ENCODE measurements around the gene SEPTIN2. TPM values are rescaled to one million over a fixed set of nuclear protein-coding genes. Genes with fewer than 3 reads are reported as not detected.

Gene SEPTIN2
- total and polyA plus RNA-seq, 5 donors from 2014 or later = 131 to 191 (median 160) TPM

- H3K27ac Mint-ChIP-seq = no peak overlapping the region
- H3K4me3 ChIP-seq (ENCODE audit: low read depth, low read length) = no peak overlapping the region
- peaks cover 20% of the 10 kb centered on the region for H3K36me3 Mint-ChIP-seq
- H3K36me3 ChIP-seq (ENCODE audit: control insufficient read depth, insufficient read depth, low read length) = no peaks in the 10 kb centered on the region
- H3K4me1 ChIP-seq (ENCODE audit: control insufficient read depth, insufficient read depth, low read length, poor library complexity, severe bottlenecking) = no peaks in the 10 kb centered on the region
- H3K27ac ChIP-seq (ENCODE audit: insufficient read depth, low read length, poor library complexity, severe bottlenecking) = no peak overlapping the region
- ATAC-seq (ENCODE audit: low read depth in 2 of 2) (no peak), DNase-seq (no peak)
- peaks cover 19 to 39% (median 34%) of the 10 kb centered on the region in 4 donors for H3K4me1 Mint-ChIP-seq
- no peaks in the 10 kb centered on the region for H3K9me3 ChIP-seq (ENCODE audit: control insufficient read depth in 2 of 2, low read length in 2 of 2)
- H3K4me3 Mint-ChIP-seq = no peak overlapping the region
- H3K27me3 Mint-ChIP-seq = no peaks in the 10 kb centered on the region
- H3K9me3 Mint-ChIP-seq = peaks cover 0 to 11% (median 0%) of the 10 kb centered on the region in 7 donors
- H3K27me3 ChIP-seq (ENCODE audit: control insufficient read depth, insufficient read depth, low read length) = no peaks in the 10 kb centered on the region
Measured at GRCh38 chr2:241279413-241279812, 36.3 kb upstream of the SEPTIN2 start.

GRCh38 chr2:241279828-241280227 lies 35.9 kb upstream of the SEPTIN2 start:
- no peaks in the 10 kb centered on the region for H3K4me1 ChIP-seq (ENCODE audit: control insufficient read depth, insufficient read depth, low read length, poor library complexity, severe bottlenecking)
- peaks cover 21% of the 10 kb centered on the region for H3K36me3 Mint-ChIP-seq
- no peaks in the 10 kb centered on the region for H3K36me3 ChIP-seq (ENCODE audit: control insufficient read depth, insufficient read depth, low read length)
- H3K9me3 Mint-ChIP-seq = peaks cover 0 to 11% (median 0%) of the 10 kb centered on the region in 7 donors
- H3K4me1 Mint-ChIP-seq = peaks cover 21 to 37% (median 33%) of the 10 kb centered on the region in 4 donors
- H3K27ac Mint-ChIP-seq = no peak overlapping the region
- no peaks in the 10 kb centered on the region for H3K27me3 ChIP-seq (ENCODE audit: control insufficient read depth, insufficient read depth, low read length)
- no peak overlapping the region for H3K27ac ChIP-seq (ENCODE audit: insufficient read depth, low read length, poor library complexity, severe bottlenecking)
- no peaks in the 10 kb centered on the region for H3K9me3 ChIP-seq (ENCODE audit: control insufficient read depth in 2 of 2, low read length in 2 of 2)
- no peak overlapping the region for H3K4me3 ChIP-seq (ENCODE audit: low read depth, low read length)
- DNase-seq (no peak), ATAC-seq (ENCODE audit: low read depth in 2 of 2) (no peak)
- H3K27me3 Mint-ChIP-seq = no peaks in the 10 kb centered on the region
- H3K4me3 Mint-ChIP-seq = no peak overlapping the region

DNA sequence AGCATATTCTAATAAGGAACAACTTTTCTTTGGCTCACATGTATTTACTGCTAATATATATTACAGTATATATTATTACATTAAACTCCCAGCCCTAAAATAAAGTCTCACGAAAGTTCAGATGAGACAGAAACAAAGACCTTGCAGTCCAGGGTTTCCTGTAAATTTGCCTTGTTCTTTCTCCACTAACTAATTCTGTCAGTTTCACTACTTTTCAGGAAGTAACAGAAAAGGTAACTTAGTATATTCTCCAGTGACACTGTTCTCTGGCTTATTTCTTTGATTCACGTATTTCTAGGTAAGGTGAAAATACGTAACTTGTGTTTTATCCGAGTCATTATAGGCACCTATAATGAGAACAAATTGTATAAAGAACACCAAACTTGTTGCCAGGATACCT lies 35.4 kb upstream of the SEPTIN2 start:
- no peak for DNase-seq
- peaks cover 19% of the 10 kb centered on the region for H3K36me3 Mint-ChIP-seq
- ATAC-seq (ENCODE audit: low read depth in 2 of 2) = no peak
- H3K27ac Mint-ChIP-seq = no peak overlapping the region
- no peaks in the 10 kb centered on the region for H3K4me1 ChIP-seq (ENCODE audit: control insufficient read depth, insufficient read depth, low read length, poor library complexity, severe bottlenecking)
- no peak overlapping the region for H3K4me3 ChIP-seq (ENCODE audit: low read depth, low read length)
- H3K27me3 ChIP-seq (ENCODE audit: control insufficient read depth, insufficient read depth, low read length) = no peaks in the 10 kb centered on the region
- no peak overlapping the region for H3K4me3 Mint-ChIP-seq
- peaks cover 23 to 36% (median 33%) of the 10 kb centered on the region in 4 donors for H3K4me1 Mint-ChIP-seq
- H3K36me3 ChIP-seq (ENCODE audit: control insufficient read depth, insufficient read depth, low read length) = no peaks in the 10 kb centered on the region
- peaks cover 0 to 11% (median 0%) of the 10 kb centered on the region in 7 donors for H3K9me3 Mint-ChIP-seq
- no peaks in the 10 kb centered on the region for H3K27me3 Mint-ChIP-seq
- no peaks in the 10 kb centered on the region for H3K9me3 ChIP-seq (ENCODE audit: control insufficient read depth in 2 of 2, low read length in 2 of 2)
- no peak overlapping the region for H3K27ac ChIP-seq (ENCODE audit: insufficient read depth, low read length, poor library complexity, severe bottlenecking)

DNA sequence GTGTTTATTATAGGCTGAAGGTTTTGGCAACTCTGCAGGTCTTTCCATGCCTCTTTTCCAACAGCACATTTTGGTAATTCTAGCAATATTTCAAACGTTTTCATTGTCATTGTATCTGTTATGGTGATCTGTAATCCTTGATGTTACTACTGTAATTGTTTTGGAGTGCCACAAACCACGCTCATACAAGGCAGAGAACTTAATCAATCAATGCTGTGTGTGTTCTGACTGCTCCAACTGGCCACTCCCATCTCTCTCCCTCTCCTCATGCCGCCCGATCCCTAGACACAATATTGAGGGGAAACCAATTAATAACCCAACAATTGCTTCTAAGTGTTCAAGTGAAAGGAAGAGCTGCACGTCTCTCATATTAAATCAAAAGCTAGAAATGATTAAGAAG lies 33.2 kb upstream of the SEPTIN2 start:
- Histone ChIP-seq H3K4me3 (ENCODE audit: low read depth, low read length) (no peak overlapping the region), H3K36me3 (ENCODE audit: control insufficient read depth, insufficient read depth, low read length) (no peaks in the 10 kb centered on the region), H3K4me1 (ENCODE audit: control insufficient read depth, insufficient read depth, low read length, poor library complexity, severe bottlenecking) (no peaks in the 10 kb centered on the region), H3K27ac (ENCODE audit: insufficient read depth, low read length, poor library complexity, severe bottlenecking) (no peak overlapping the region), H3K27me3 (ENCODE audit: control insufficient read depth, insufficient read depth, low read length) (no peaks in the 10 kb centered on the region), H3K9me3 (ENCODE audit: control insufficient read depth in 2 of 2, low read length in 2 of 2) (no peaks in the 10 kb centered on the region)
- Mint-ChIP-seq H3K4me1 (peaks cover 14 to 36% (median 29%) of the 10 kb centered on the region in 4 donors), H3K4me3 (no peak overlapping the region), H3K27me3 (no peaks in the 10 kb centered on the region), H3K9me3 (no peaks in the 10 kb centered on the region), H3K36me3 (peaks cover 15% of the 10 kb centered on the region), H3K27ac (peak overlapping the region; percentile 13 to 39 (median 27))
- no peak for DNase-seq
- no peak for ATAC-seq (ENCODE audit: low read depth in 2 of 2)

- Histone ChIP-seq H3K27ac (ENCODE audit: insufficient read depth, low read length, poor library complexity, severe bottlenecking) (no peak overlapping the region), H3K36me3 (ENCODE audit: control insufficient read depth, insufficient read depth, low read length) (peaks cover 2% of the 10 kb centered on the region), H3K9me3 (ENCODE audit: control insufficient read depth in 2 of 2, low read length in 2 of 2) (no peaks in the 10 kb centered on the region), H3K4me3 (ENCODE audit: low read depth, low read length) (no peak overlapping the region), H3K27me3 (ENCODE audit: control insufficient read depth, insufficient read depth, low read length) (no peaks in the 10 kb centered on the region), H3K4me1 (ENCODE audit: control insufficient read depth, insufficient read depth, low read length, poor library complexity, severe bottlenecking) (no peaks in the 10 kb centered on the region)
- Mint-ChIP-seq H3K27ac (no peak overlapping the region), H3K9me3 (no peaks in the 10 kb centered on the region), H3K27me3 (no peaks in the 10 kb centered on the region), H3K4me1 (peaks cover 19 to 55% (median 43%) of the 10 kb centered on the region in 4 donors), H3K4me3 (no peak overlapping the region), H3K36me3 (peaks cover 16% of the 10 kb centered on the region)
- no peak for ATAC-seq (ENCODE audit: low read depth in 2 of 2)
- no peak for DNase-seq
Measured at GRCh38 chr2:241285596-241285995, 30.1 kb upstream of the SEPTIN2 start.

- Histone ChIP-seq H3K27ac (ENCODE audit: insufficient read depth, low read length, poor library complexity, severe bottlenecking) (no peak overlapping the region), H3K9me3 (ENCODE audit: control insufficient read depth in 2 of 2, low read length in 2 of 2) (no peaks in the 10 kb centered on the region), H3K36me3 (ENCODE audit: control insufficient read depth, insufficient read depth, low read length) (peaks cover 2% of the 10 kb centered on the region), H3K4me1 (ENCODE audit: control insufficient read depth, insufficient read depth, low read length, poor library complexity, severe bottlenecking) (no peaks in the 10 kb centered on the region), H3K4me3 (ENCODE audit: low read depth, low read length) (no peak overlapping the region), H3K27me3 (ENCODE audit: control insufficient read depth, insufficient read depth, low read length) (no peaks in the 10 kb centered on the region)
- Mint-ChIP-seq H3K27ac (no peak overlapping the region), H3K36me3 (peaks cover 16% of the 10 kb centered on the region), H3K27me3 (no peaks in the 10 kb centered on the region), H3K4me1 (peaks cover 28 to 60% (median 51%) of the 10 kb centered on the region in 4 donors), H3K9me3 (no peaks in the 10 kb centered on the region), H3K4me3 (no peak overlapping the region)
- DNase-seq (no peak), ATAC-seq (ENCODE audit: low read depth in 2 of 2) (no peak)
Measured at GRCh38 chr2:241286348-241287090, 29.2 kb upstream of the SEPTIN2 start.

DNA sequence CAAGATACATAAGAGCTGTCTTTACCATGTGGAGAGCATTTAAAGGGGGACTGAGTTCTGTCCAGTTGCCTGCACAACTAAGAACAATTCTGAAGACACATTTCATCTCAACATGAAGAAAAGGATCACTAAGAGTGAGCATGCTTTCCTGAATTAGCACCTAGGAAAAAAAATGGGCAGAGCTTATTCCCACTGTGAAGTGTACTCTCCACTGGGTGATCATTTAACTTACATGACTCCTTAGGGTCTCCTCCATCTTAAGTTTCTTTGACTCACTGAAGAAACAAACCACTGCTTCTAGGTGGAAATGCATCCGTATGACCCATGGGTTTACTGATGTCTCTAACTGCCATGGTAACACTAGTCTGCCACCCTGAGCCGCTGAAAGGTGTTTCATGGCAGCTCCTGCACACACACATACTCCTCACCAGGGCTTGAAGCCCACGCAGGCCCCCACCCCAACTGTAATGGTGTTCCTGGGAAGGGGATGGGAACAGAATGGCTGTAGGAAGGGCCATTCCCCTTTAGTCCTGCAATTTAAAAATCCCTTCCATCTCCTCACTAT lies 27.3 kb upstream of the SEPTIN2 start:
- Mint-ChIP-seq H3K36me3 (peaks cover 16% of the 10 kb centered on the region), H3K4me1 (peaks cover 31 to 66% (median 50%) of the 10 kb centered on the region in 4 donors), H3K9me3 (peaks cover 0 to 1% (median 0%) of the 10 kb centered on the region in 7 donors), H3K27ac (peak overlapping the region in 1 of 3 donors; percentile 81), H3K4me3 (no peak overlapping the region), H3K27me3 (no peaks in the 10 kb centered on the region)
- Histone ChIP-seq H3K4me3 (ENCODE audit: low read depth, low read length) (no peak overlapping the region), H3K9me3 (ENCODE audit: control insufficient read depth in 2 of 2, low read length in 2 of 2) (no peaks in the 10 kb centered on the region), H3K27me3 (ENCODE audit: control insufficient read depth, insufficient read depth, low read length) (no peaks in the 10 kb centered on the region), H3K27ac (ENCODE audit: insufficient read depth, low read length, poor library complexity, severe bottlenecking) (no peak overlapping the region), H3K36me3 (ENCODE audit: control insufficient read depth, insufficient read depth, low read length) (peaks cover 2% of the 10 kb centered on the region), H3K4me1 (ENCODE audit: control insufficient read depth, insufficient read depth, low read length, poor library complexity, severe bottlenecking) (peaks cover 7% of the 10 kb centered on the region)
- DNase-seq = no peak
- no peak for ATAC-seq (ENCODE audit: low read depth in 2 of 2)

Data from CD4-positive, CD25-positive, alpha-beta regulatory T cell (primary cell).